ENCODE data around the gene CALHM1.

DNA sequence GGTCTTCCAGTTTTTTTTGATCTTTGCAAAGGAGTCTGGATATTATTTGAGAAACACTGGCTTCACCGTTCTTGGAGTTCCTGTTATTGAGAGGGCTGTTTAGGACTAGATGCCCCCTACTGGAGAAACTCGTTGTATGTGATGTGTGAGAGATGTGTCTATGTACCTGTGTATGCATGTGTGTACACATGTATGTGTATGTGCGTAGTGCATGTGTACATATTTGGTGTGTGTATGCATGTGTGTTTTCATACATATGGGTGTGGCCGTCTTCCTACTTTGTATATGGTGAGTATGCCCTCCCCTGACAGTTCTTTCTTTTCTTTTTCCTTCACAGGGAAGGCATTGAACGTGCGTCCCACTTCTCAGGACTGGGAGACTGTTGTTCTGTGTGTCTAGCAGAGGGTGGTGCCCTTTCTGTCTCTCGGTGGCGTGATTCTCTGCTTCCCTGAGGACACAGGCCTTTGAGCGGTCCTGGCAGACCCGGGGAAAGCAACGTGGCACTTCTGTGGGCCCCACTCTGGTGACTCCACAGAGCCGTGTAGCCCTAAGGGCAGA, 23.4 kb upstream of the CALHM1 start:
- no peak for TF ChIP-seq TAF1 (IDR thresholded peaks at IDR 0.05; ENCODE audit: borderline replicate concordance, low read depth, low read length)
- no peak for TF ChIP-seq POLR2A (IDR thresholded peaks at IDR 0.05; ENCODE audit: low read depth, low read length)
